WTC11 (cell line): ENCODE results near the gene CAPRIN2.

ENCODE experiments used
- GABPB1 ChIP-seq: sonication (generic); formaldehyde crosslinking; IDR thresholded peaks from 2 replicates; pipeline ENCODE4 v1.8.1; 2023; ENCODE audit warnings: mild to moderate bottlenecking, missing genetic modification reagents
- KAT7 ChIP-seq: sonication (generic); formaldehyde crosslinking; IDR thresholded peaks from 2 replicates; pipeline ENCODE4 v1.8.1; 2023; ENCODE audit warnings: missing genetic modification reagents, mild to moderate bottlenecking, borderline replicate concordance
- NR3C1 ChIP-seq: sonication (generic); formaldehyde crosslinking; conservative IDR thresholded peaks from 2 replicates; pipeline ENCODE4 v1.8.1; 2023; ENCODE audit warnings: low read depth, mild to moderate bottlenecking, missing genetic modification reagents
- TEAD4 ChIP-seq: sonication (generic); formaldehyde crosslinking; IDR thresholded peaks from 2 replicates; pipeline ENCODE4 v1.8.0; 2022; ENCODE audit warnings: mild to moderate bottlenecking, missing genetic modification reagents
- TF ChIP-seq, protein P1 (sequence below): fragments of 200-600 bp; IDR thresholded peaks from 2 replicates; pipeline ENCODE4 v1.8.0; 2022; ENCODE audit warnings: antibody characterized with exemption
- TF ChIP-seq, protein P2 (sequence below): sonication (generic); formaldehyde crosslinking; IDR thresholded peaks from 2 replicates; pipeline ENCODE4 v1.8.1; 2022; ENCODE audit warnings: low read depth, missing genetic modification reagents, borderline replicate concordance

DNA sequence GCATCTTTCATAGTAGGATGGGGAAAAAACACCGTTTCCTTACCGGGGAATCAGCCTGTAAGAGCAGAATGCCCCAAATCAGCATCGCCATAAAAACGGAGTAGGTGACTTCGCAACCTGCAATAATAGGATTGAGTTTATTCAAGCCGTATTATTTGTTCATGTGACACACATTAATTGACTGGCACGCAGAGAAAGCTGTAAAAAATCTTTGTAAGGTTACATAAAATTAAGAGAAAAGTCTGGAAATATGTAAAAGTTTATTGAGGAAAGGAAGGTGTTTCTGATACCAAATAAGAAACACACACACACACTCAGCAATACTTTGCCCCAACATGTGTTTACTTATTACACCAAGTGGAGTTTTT lies 628 bp upstream of the CAPRIN2 start:
- TF ChIP-seq TEAD4 (CRISPR knock-in tag): no peak
- TF ChIP-seq, protein P1, sequence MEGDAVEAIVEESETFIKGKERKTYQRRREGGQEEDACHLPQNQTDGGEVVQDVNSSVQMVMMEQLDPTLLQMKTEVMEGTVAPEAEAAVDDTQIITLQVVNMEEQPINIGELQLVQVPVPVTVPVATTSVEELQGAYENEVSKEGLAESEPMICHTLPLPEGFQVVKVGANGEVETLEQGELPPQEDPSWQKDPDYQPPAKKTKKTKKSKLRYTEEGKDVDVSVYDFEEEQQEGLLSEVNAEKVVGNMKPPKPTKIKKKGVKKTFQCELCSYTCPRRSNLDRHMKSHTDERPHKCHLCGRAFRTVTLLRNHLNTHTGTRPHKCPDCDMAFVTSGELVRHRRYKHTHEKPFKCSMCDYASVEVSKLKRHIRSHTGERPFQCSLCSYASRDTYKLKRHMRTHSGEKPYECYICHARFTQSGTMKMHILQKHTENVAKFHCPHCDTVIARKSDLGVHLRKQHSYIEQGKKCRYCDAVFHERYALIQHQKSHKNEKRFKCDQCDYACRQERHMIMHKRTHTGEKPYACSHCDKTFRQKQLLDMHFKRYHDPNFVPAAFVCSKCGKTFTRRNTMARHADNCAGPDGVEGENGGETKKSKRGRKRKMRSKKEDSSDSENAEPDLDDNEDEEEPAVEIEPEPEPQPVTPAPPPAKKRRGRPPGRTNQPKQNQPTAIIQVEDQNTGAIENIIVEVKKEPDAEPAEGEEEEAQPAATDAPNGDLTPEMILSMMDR: no peak
- no peak for TF ChIP-seq KAT7 (CRISPR knock-in tag)
- no peak for TF ChIP-seq GABPB1 (CRISPR knock-in tag)
- no peak for TF ChIP-seq NR3C1
- TF ChIP-seq, protein P2, sequence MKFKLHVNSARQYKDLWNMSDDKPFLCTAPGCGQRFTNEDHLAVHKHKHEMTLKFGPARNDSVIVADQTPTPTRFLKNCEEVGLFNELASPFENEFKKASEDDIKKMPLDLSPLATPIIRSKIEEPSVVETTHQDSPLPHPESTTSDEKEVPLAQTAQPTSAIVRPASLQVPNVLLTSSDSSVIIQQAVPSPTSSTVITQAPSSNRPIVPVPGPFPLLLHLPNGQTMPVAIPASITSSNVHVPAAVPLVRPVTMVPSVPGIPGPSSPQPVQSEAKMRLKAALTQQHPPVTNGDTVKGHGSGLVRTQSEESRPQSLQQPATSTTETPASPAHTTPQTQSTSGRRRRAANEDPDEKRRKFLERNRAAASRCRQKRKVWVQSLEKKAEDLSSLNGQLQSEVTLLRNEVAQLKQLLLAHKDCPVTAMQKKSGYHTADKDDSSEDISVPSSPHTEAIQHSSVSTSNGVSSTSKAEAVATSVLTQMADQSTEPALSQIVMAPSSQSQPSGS (CRISPR knock-in tag): no peak
